ENCODE measurements around the gene MACROD2.
"Not testable (repeated sequence)": the region's sequence is repeated elsewhere in the genome, so short reads cannot be mapped to it uniquely, and the experiment has no call there.

MACROD2 gene

GRCh38 chr20:14418376-14418775 lies 423.1 kb downstream of the MACROD2 start:
- no peak for DNase-seq

- no peak for DNase-seq
Measured at GRCh38 chr20:14422892-14423291, 427.6 kb downstream of the MACROD2 start.

- DNase-seq = no peak
Measured at GRCh38 chr20:14431568-14431967, 436.3 kb downstream of the MACROD2 start.

- no peak for DNase-seq
Measured at GRCh38 chr20:14432085-14432484, 436.8 kb downstream of the MACROD2 start.

GRCh38 chr20:14432597-14432996 lies 437.3 kb downstream of the MACROD2 start:
- no peak for DNase-seq

- DNase-seq = no peak
Measured at GRCh38 chr20:14434384-14435136, 439.2 kb downstream of the MACROD2 start.

- no peak for DNase-seq
Measured at GRCh38 chr20:14441201-14441600, 445.9 kb downstream of the MACROD2 start.

GRCh38 chr20:14444106-14444505 lies 448.8 kb downstream of the MACROD2 start:
- no peak for DNase-seq

GRCh38 chr20:14445310-14445709 lies 450.0 kb downstream of the MACROD2 start:
- DNase-seq = no peak

- no peak for DNase-seq
Measured at GRCh38 chr20:14445902-14446301, 450.6 kb downstream of the MACROD2 start.

GRCh38 chr20:14446446-14446845 lies 451.1 kb downstream of the MACROD2 start:
- no peak for DNase-seq

GRCh38 chr20:14449323-14449722 lies 454.0 kb downstream of the MACROD2 start:
- no peak for DNase-seq

GRCh38 chr20:14450256-14450655 lies 454.9 kb downstream of the MACROD2 start:
- DNase-seq = no peak

GRCh38 chr20:14451458-14451857 lies 456.1 kb downstream of the MACROD2 start:
- no peak for DNase-seq

- no peak for DNase-seq
Measured at GRCh38 chr20:14453259-14453658, 457.9 kb downstream of the MACROD2 start.

GRCh38 chr20:14454296-14454695 lies 459.0 kb downstream of the MACROD2 start:
- no peak for DNase-seq

GRCh38 chr20:14467104-14467827 lies 471.9 kb downstream of the MACROD2 start:
- DNase-seq = not testable (repeated sequence)

- DNase-seq = no peak
Measured at GRCh38 chr20:14470231-14470899, 475.0 kb downstream of the MACROD2 start.

GRCh38 chr20:14470977-14471661 lies 475.8 kb downstream of the MACROD2 start:
- DNase-seq = no peak

- DNase-seq = no peak
Measured at GRCh38 chr20:14477125-14477524, 481.8 kb downstream of the MACROD2 start.

GRCh38 chr20:14478126-14478525 lies 482.8 kb downstream of the MACROD2 start:
- DNase-seq = no peak

GRCh38 chr20:14481863-14482262 lies 486.5 kb downstream of the MACROD2 start:
- DNase-seq = no peak

GRCh38 chr20:14488212-14488611 lies 492.9 kb downstream of the MACROD2 start:
- DNase-seq = no peak

All from stimulated activated CD4-positive, alpha-beta T cell treated with anti-CD3 and anti-CD28 coated beads, Interleukin-12 subunit alpha, Interleukin-12 subunit beta, amount 100 ng/mL, for 4 hours (primary cell).